Thymus (tissue), 11 donors: ENCODE data around the gene FRMD4A. TPM values are rescaled to one million over a fixed set of nuclear protein-coding genes. Genes with fewer than 3 reads are reported as not detected.
"Not testable (repeated sequence)": the region's sequence is repeated elsewhere in the genome, so short reads cannot be mapped to it uniquely, and the experiment has no call there.

Source experiments
- DNase-seq, 9 donors: peaks; one replicate each; pipeline ENCODE4 v3.0.0-alpha.2; 2013; ENCODE audit warnings: low spot score in 9 of 9, low read depth in 6 of 9, missing footprints in 1 of 9
- H3K27ac ChIP-seq, 2 donors: one replicate each; pipeline ENCODE4 v1.5.1; 2013; ENCODE audit warnings: control low read depth in 1 of 2, low read depth in 1 of 2, low read length in 1 of 2, mild to moderate bottlenecking in 1 of 2, moderate library complexity in 1 of 2
- H3K27me3 ChIP-seq, 2 donors: one replicate each; pipeline ENCODE4 v1.5.1; 2013; ENCODE audit warnings: low read length in 1 of 2; ENCODE audit not compliant: control insufficient read depth in 2 of 2, insufficient read depth in 1 of 2
- H3K36me3 ChIP-seq, 2 donors: one replicate each; pipeline ENCODE4 v1.5.1; 2013; ENCODE audit warnings: low read length in 1 of 2, mild to moderate bottlenecking in 1 of 2, moderate library complexity in 1 of 2; ENCODE audit not compliant: control insufficient read depth in 2 of 2, insufficient read depth in 2 of 2
- H3K4me1 ChIP-seq, 2 donors: one replicate each; pipeline ENCODE4 v1.5.1; 2013; ENCODE audit warnings: low read length in 2 of 2; ENCODE audit not compliant: control insufficient read depth in 2 of 2, insufficient read depth in 2 of 2
- H3K4me3 ChIP-seq, 2 donors: one replicate each; pipeline ENCODE4 v1.5.1; 2013; ENCODE audit warnings: low read length in 2 of 2, control low read depth in 1 of 2, mild to moderate bottlenecking in 1 of 2
- H3K9me3 ChIP-seq, 2 donors: one replicate each; pipeline ENCODE4 v1.5.1; 2013; ENCODE audit warnings: low read length in 1 of 2, mild to moderate bottlenecking in 1 of 2; ENCODE audit not compliant: control insufficient read depth in 2 of 2, insufficient read depth in 1 of 2
- WGBS: extraction: QIAGEN DNeasy Blood & Tissue Kit; methylation state at CpG from one replicate; pipeline ENCODE4 v1.1.7; 2013; 5-methylcytosine and 5-hydroxymethylcytosine counted together
- polyA plus RNA-seq: library from polyadenylated mRNA; stranded (reverse); fragments of 200-250 nt; gene quantifications from one replicate; pipeline ENCODE4 v1.2.3, GENCODE V29; 2013
- total RNA-seq: library from RNA; stranded (reverse); fragments of 120-200 nt; gene quantifications from one replicate; pipeline ENCODE4 v1.2.4, GENCODE V29; 2013
- donor health status: healthy.

Gene FRMD4A
- total and polyA plus RNA-seq, 2 donors: 13.3 to 16.2 TPM

DNA sequence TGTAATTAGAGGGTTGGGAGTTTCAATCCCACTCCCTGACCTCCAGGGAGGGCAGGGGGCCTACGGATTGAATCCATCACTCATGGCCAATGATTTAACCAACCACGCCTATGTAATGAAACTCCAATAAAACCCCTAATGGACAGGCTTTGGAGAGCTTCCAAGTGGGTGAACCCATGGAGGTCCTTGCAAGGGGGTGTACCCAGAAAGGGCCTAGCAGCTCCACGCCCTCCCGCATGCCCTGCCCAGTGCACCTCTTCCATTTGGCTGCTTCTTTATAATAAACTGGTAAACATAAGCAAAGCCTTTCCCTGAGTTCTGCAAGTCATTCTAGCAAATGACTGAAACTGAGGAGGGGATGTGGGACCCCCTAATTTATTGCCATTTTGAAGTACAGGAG, 280.1 kb downstream of the FRMD4A start:
- 97% methylated on average over 4 of the region's 4 CpGs for WGBS
- Histone ChIP-seq H3K4me3 (no peak overlapping the region), H3K27me3 (no peaks in the 10 kb centered on the region), H3K9me3 (no peaks in the 10 kb centered on the region), H3K36me3 (no peaks in the 10 kb centered on the region), H3K4me1 (no peaks in the 10 kb centered on the region), H3K27ac (no peak overlapping the region)
- no peak for DNase-seq

DNA sequence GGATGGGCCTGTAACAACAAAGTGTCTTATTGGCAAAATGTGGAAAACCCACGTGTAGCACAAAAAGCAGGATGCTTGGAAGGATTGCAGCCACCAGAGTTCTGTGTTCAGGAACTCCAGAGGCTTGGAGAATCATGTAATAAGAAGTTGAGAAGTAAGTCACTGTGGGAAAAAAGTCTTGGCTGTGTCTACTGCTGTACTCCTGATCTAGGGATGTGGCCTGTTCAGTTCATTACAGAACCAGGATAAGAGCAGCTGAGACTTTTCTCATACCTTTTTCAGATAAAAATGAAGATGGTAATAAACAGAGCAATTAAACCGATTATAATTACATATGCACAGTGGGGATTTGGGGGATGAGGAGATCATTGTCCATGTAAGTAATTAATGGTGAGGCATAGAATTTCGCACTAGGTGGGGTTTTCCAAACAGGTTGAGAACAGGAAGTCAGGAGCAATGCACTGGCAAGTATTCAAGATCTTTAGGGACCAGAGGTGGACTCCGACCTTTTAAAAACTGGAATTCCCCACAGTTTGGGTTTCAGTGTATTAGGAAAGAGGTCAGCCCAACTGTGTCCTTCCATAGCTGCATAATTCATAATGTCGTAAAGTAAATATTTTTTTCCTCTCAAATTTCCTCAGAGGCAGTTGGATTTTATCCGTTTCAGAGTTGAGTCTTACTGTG, 281.7 kb downstream of the FRMD4A start:
- H3K27me3 ChIP-seq: no peaks in the 10 kb centered on the region
- H3K27ac ChIP-seq: peak overlapping the region in 1 of 2 donors; percentile 26
- DNase-seq: peak in 1 of 9 donors; percentile 26
- no peaks in the 10 kb centered on the region for H3K9me3 ChIP-seq
- WGBS: 89% methylated on average over 6 of the region's 6 CpGs
- H3K4me1 ChIP-seq: no peaks in the 10 kb centered on the region
- H3K36me3 ChIP-seq: no peaks in the 10 kb centered on the region
- no peak overlapping the region for H3K4me3 ChIP-seq

DNA sequence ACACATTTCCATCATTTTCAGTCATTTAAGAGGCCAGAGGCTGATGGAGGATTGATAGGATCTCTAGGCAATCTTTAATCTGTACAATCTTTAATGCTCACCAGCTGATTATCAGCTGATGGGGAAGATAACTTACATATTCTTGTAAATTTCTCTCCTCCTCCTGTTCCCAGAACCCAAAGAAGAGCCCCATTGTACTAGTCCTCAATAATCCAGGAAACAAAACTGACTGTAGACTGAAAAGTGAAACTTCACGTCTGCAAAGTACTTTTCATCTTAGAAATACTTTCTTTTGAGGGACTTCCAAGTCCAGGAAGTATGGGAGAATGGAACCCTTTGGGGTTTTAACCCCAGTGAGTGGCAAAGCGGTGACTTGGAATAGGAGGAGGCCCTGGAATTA, 283.3 kb downstream of the FRMD4A start:
- no peaks in the 10 kb centered on the region for H3K9me3 ChIP-seq
- peaks cover 0 to 3% of the 10 kb centered on the region in 2 donors for H3K4me1 ChIP-seq
- no peaks in the 10 kb centered on the region for H3K27me3 ChIP-seq
- DNase-seq: no peak
- H3K36me3 ChIP-seq: no peaks in the 10 kb centered on the region
- H3K27ac ChIP-seq: no peak overlapping the region
- H3K4me3 ChIP-seq: no peak overlapping the region
- 88% methylated on average over 2 of the region's 2 CpGs for WGBS

DNA sequence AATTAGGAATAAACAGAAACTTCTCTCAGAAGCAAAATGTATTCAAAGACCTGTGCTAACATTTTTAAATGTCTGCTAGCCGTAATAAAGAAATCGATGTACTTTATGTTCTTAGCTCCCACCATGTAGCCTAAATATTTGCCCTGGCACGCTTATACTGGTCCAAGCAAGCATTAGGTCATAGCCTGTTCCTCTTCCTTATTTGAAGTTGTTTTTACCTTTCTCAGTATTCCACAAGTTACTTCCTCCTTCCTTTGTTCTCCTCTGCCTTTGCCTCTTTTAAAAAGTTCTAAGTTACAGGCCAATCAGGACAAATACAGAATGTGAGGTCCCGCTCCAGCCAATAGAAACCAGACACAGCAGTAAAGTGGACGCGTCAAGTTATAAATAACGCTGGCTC, 288.7 kb downstream of the FRMD4A start:
- not testable (repeated sequence) for DNase-seq, H3K27me3 ChIP-seq, H3K4me1 ChIP-seq, H3K36me3 ChIP-seq, H3K9me3 ChIP-seq, H3K4me3 ChIP-seq
- WGBS: 97% methylated on average over 7 of the region's 7 CpGs
- peak overlapping the region in 1 of 2 donors; percentile 57 for H3K27ac ChIP-seq

DNA sequence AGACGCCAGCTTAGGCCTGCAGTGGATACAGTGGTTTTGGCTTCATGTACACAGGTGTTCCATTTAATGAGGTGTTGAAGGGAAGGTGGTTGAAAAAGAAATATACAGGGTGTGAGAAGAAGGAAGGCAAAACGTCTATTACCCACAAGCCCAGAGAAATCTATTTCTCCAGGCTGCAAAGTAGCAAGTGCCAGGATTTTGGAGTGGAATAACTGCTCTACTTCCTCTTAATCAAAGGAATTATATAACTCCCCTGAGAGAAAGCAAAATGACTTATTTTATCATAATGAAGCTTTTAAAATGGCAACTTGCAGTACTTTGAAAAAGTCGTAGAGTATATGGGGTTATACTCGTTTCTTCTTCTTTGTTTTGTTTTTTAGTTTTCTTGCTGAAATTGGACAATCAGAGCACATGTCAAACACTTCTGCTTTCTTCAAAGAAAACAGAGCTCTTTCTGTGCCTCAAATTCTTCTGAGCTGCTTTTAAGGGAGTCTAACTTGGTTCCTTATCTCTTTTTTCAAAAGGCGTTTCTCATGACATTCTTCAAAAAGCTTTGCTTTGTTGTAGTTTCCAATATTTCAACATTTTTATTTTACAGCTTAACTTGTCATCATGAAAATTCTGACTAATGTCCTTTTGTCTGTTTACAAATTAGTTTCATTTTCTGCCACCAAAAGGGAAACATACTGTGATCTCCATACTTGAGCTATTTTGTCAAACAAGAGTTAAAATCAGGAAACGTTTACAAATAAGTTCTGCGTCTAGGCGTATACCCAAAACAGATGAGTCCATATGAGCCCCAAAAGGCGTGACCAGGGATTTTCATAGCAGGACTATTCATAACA, 289.7 kb downstream of the FRMD4A start:
- Histone ChIP-seq H3K4me1 (peaks cover 0 to 8% of the 10 kb centered on the region in 2 donors), H3K27me3 (no peaks in the 10 kb centered on the region), H3K27ac (peak overlapping the region; percentile 25 to 57), H3K36me3 (no peaks in the 10 kb centered on the region), H3K4me3 (no peak overlapping the region), H3K9me3 (no peaks in the 10 kb centered on the region)
- 55% methylated on average over 9 of the region's 9 CpGs for WGBS
- no peak for DNase-seq

DNA sequence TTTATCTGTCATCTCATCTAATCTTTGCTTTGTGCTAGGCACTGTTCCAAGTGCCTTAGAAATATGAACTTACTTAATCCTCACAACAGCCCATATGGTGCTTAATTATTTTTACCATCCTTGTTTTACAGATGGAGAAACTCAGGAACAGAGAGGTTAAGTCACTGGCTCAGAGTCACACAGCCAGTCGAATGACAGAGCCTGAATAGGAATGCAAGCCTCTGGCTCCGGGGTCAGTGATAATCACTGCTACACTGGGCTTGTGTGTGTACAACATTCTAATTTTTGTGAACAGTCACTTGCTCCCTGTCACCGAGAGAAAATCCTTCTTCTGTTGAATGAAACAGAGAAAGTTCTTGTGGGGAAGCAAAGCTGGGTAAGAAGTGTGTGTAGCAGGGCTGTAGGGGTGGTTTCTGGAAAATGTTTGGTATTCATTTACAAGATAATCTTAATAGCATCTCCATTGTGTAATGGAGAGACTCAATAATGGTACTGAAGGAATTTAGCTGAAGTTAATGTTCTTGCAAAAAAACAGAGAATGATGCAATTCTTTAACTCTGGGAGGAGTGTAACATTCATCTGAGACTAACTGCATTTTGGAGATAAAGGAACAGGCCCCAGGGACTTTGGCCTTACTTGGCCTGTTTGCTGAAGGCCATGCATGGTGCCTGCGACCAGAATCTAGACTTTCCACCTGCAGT, 290.6 kb downstream of the FRMD4A start:
- WGBS: 94% methylated on average over 4 of the region's 4 CpGs
- Histone ChIP-seq H3K27me3 (no peaks in the 10 kb centered on the region), H3K9me3 (no peaks in the 10 kb centered on the region), H3K36me3 (no peaks in the 10 kb centered on the region), H3K27ac (no peak overlapping the region), H3K4me3 (no peak overlapping the region), H3K4me1 (peaks cover 0 to 8% of the 10 kb centered on the region in 2 donors)
- no peak for DNase-seq

DNA sequence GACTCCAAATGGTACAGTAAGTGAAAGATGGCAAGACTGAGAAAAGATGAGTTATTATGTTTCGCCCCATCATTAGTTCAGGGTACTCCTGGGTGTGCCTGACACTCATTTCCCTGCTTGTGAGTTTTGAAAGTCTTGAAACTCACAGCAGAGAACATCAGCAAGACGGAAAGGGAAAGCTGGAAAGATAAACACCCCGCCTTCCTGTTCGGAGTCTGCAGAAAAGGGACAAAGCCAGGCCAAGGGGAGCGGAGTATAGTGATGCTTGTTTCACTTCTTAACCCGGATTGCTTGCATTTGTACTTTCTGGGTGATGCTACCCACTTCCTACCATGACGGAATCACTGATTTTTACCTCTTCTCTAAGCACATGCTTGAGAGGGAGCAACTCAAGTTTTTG, 294.5 kb downstream of the FRMD4A start:
- H3K9me3 ChIP-seq: peaks cover 0 to 2% of the 10 kb centered on the region in 2 donors
- DNase-seq: no peak
- WGBS: 91% methylated on average over 7 of the region's 7 CpGs

DNA sequence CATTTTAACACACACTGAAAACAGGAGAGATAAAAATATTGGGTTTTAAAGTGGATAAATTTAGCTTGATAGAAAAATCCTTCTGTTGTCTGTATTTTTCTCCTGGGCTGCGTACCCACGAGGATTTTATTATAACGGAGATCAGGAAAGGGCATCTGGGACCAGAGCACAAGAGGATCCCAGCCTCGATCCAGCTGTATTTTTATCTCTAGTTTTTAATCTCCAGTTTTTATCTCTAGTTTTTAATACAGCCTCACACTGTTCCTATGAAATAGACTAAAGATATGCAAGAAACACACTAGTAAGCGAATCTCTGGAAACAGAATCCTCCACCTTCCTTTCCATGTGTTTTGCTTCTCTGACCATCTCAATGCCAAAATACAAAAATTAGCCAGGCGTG, 295.2 kb downstream of the FRMD4A start:
- H3K27ac ChIP-seq: no peak overlapping the region
- peaks cover 0 to 7% of the 10 kb centered on the region in 2 donors for H3K4me1 ChIP-seq
- 80% methylated on average over 6 of the region's 6 CpGs for WGBS
- no peaks in the 10 kb centered on the region for H3K27me3 ChIP-seq
- no peak for DNase-seq
- no peak overlapping the region for H3K4me3 ChIP-seq
- H3K9me3 ChIP-seq: peaks cover 0 to 2% of the 10 kb centered on the region in 2 donors
- no peaks in the 10 kb centered on the region for H3K36me3 ChIP-seq

More for the DNA sequence above, 294.5 kb downstream of the FRMD4A start:
- Histone ChIP-seq H3K27ac (no peak overlapping the region), H3K36me3 (no peaks in the 10 kb centered on the region), H3K27me3 (no peaks in the 10 kb centered on the region), H3K4me3 (no peak overlapping the region), H3K4me1 (peaks cover 0 to 11% of the 10 kb centered on the region in 2 donors)
